Epithelial cell of proximal tubule (primary cell): ENCODE results near the gene DCLRE1A. TPM values are rescaled to one million over a fixed set of nuclear protein-coding genes. Genes with fewer than 3 reads are reported as not detected.
A peak's percentile ranks its signal among the peaks of the same experiment; 100 is the strongest.

Source experiments
- DNase-seq: peaks from one replicate; pipeline ENCODE4 v3.0.0-alpha.2; 2011; ENCODE audit warnings: low read depth
- H3K4me3 ChIP-seq: 2 replicates; pipeline ENCODE4 v1.5.1; 2011; ENCODE audit warnings: low read depth, mild to moderate bottlenecking, low read length
- CTCF ChIP-seq: conservative IDR thresholded peaks from 2 replicates; pipeline ENCODE4 v1.5.1; 2012; ENCODE audit warnings: low read depth, mild to moderate bottlenecking, low read length
- total RNA-seq: library from RNA; depleted of rRNA; stranded (reverse); fragments of >200 nt; gene quantifications from 2 replicates; pipeline ENCODE4 v1.2.3, GENCODE V29; 2015

The DCLRE1A gene
- total RNA-seq, 1 donor from 2014 or later = 7.9 TPM

GRCh38 chr10:113891476-113891875 lies 37.6 kb upstream of the DCLRE1A start:
- DNase-seq = no peak
- H3K4me3 ChIP-seq = no peak overlapping the region
- TF ChIP-seq CTCF = peak; percentile 6

DNA sequence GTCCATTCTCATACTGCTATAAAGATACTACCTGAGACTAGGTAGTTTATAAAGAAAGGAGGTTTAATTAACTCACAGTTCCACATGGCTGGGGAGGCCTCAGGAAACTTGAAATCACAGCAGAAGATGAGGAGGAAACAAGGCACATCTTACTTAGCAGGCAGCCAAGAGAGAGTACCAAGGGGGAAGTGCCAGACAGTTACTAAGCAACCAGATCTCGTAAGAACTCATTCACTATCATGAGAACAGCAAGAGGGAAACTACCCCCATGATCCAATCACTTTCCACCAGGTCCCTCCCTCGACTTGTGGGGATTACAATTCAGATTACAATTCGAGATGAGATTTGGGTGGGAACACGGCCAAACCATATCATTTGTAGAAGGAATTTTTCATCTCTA lies 36.9 kb upstream of the DCLRE1A start:
- no peak for TF ChIP-seq CTCF
- no peak overlapping the region for H3K4me3 ChIP-seq
- no peak for DNase-seq

- no peak for DNase-seq
- H3K4me3 ChIP-seq = no peak overlapping the region
- TF ChIP-seq CTCF = no peak
Observed at GRCh38 chr10:113889911-113890310, 36.0 kb upstream of the DCLRE1A start.

GRCh38 chr10:113882240-113882639 lies 28.4 kb upstream of the DCLRE1A start:
- DNase-seq = no peak
- no peak overlapping the region for H3K4me3 ChIP-seq
- no peak for TF ChIP-seq CTCF

DNA sequence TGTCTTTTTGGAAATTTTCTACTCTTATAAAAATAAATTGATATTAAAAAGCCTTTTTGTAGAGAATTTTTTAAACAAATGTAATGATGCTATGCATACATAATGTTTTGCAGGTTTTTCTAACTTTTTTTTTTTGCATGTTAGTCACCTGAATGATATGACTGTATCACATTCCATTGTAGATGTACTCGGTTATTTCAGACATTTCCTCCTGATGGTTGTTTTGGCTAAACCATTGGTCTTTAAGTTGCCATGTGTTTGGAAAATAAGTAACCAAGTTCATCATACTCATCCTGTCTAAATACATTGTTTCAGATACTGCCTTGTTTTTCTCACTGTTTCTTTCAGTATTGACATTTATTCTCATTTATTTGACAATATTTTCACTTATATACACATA lies 26.4 kb upstream of the DCLRE1A start:
- TF ChIP-seq CTCF = no peak
- DNase-seq = peak; percentile 31
- H3K4me3 ChIP-seq = no peak overlapping the region

- no peak for DNase-seq
- no peak for TF ChIP-seq CTCF
- H3K4me3 ChIP-seq = no peak overlapping the region
Observed at GRCh38 chr10:113879691-113880090, 25.8 kb upstream of the DCLRE1A start.

DNA sequence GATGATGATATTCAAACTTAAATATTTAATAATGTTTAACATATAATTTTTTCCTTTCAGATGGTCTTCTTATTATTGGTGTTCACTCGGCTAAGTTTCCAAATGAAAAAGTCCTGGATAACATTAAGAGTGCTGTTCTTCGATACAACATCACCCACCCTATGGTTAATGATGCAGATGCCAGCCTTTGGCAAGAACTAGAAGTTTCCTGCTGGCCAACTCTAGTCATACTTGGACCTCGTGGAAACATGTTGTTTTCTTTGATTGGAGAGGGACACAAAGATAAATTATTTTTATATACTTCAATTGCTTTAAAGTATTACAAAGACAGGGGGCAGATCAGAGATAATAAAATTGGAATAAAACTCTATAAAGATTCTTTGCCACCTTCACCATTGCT lies 22.6 kb upstream of the DCLRE1A start:
- no peak for DNase-seq

More for the DNA sequence above, 22.6 kb upstream of the DCLRE1A start:
- no peak overlapping the region for H3K4me3 ChIP-seq
- TF ChIP-seq CTCF = no peak
